Transverse colon (tissue), 4 donors: ENCODE measurements around the gene UBA5. TPM values are rescaled to one million over a fixed set of nuclear protein-coding genes. Genes with fewer than 3 reads are reported as not detected.

Experiments
- DNase-seq: peaks from one replicate; pipeline ENCODE4 v3.0.0-alpha.2; 2019
- H3K27ac ChIP-seq, 4 donors: fragments of 200-600 bp; sonication (generic); 2 replicates each; pipeline ENCODE4 v1.5.1; 2016 to 2018; ENCODE audit warnings: inconsistent platforms in 4 of 4
- H3K27me3 ChIP-seq: fragments of 200-600 bp; sonication (generic); 2 replicates; pipeline ENCODE4 v1.5.1; 2017; ENCODE audit warnings: inconsistent platforms
- H3K36me3 ChIP-seq, 4 donors: fragments of 200-600 bp; sonication (generic); 2 replicates each; pipeline ENCODE4 v1.5.1; 2017 to 2019; ENCODE audit warnings: inconsistent platforms in 4 of 4
- H3K4me1 ChIP-seq, 4 donors: fragments of 200-600 bp; sonication (generic); 2 replicates each; pipeline ENCODE4 v1.5.1; 2017 to 2020; ENCODE audit warnings: inconsistent platforms in 4 of 4
- H3K4me3 ChIP-seq, 4 donors: fragments of 200-600 bp; sonication (generic); 1 replicate in 1 of 4; 2 replicates in 3 of 4; pipeline versions ENCODE4 v1.5.1 to v1.6.1; 2017 to 2019; ENCODE audit warnings: inconsistent platforms in 4 of 4
- H3K9me3 ChIP-seq, 2 donors: fragments of 200-600 bp; sonication (generic); 2 replicates each; pipeline ENCODE4 v1.5.1; 2017 to 2019; ENCODE audit warnings: inconsistent platforms in 2 of 2
- CTCF ChIP-seq, 5 experiments: fragments of 200-600 bp in 3 of 5; fragments of 450-650 bp in 2 of 5; sonication (generic) in 3 of 5; IDR thresholded peaks; 1 replicate in 2 of 5; 2 replicates in 3 of 5; pipeline ENCODE4 v1.5.1; 2016 to 2017; ENCODE audit warnings: antibody characterized with exemption in 5 of 5, inconsistent platforms in 3 of 5, mild to moderate bottlenecking in 2 of 5, moderate library complexity in 1 of 5
- EP300 ChIP-seq: sonication (generic); formaldehyde crosslinking; IDR thresholded peaks from one replicate; pipeline ENCODE4 v1.6.1; 2017; ENCODE audit warnings: antibody characterized with exemption, low read depth
- POLR2A ChIP-seq: fragments of 450-650 bp; IDR thresholded peaks from one replicate; pipeline ENCODE4 v1.6.1; 2016; ENCODE audit warnings: antibody characterized with exemption, mild to moderate bottlenecking, moderate library complexity
- POLR2AphosphoS5 ChIP-seq, 3 donors: sonication (generic); formaldehyde crosslinking; IDR thresholded peaks; one replicate each; pipeline ENCODE4 v1.6.1; 2016; ENCODE audit warnings: antibody characterized with exemption in 3 of 3
- WGBS, 2 donors: methylation state at CpG; one replicate each; pipeline ENCODE4 v1.1.5; 2018; ENCODE audit warnings: low coverage in 1 of 2; 5-methylcytosine and 5-hydroxymethylcytosine counted together
- in situ Hi-C, 4 donors: fragments of 200-750 bp; cut with MboI; loops; one replicate each; pipeline versions ENCODE4 v1.15.0 to v1.15.1; 2017; ENCODE audit warnings: low sequenced_read_pairs in 3 of 4, low pct_ligation_motif_present in 1 of 4, low pct_unique_long_range_greater_than_20kb in 1 of 4
- intact Hi-C: fragments of 100-400 bp; cut with DNase I; formaldehyde crosslinking; loops from one replicate; pipeline ENCODE4 v1.15.1; 2023; ENCODE audit warnings: low total_unique reads
- total RNA-seq, 4 donors: library from RNA; depleted of rRNA; stranded (reverse); fragments of >200 nt; gene quantifications; one replicate each; pipeline ENCODE4 v1.1.0, GENCODE V29; 2016

UBA5 gene
- total RNA-seq, 4 donors from 2014 or later = 25.7 to 45.3 (median 33.4) TPM

GRCh38 chr3:132723024-132723950 lies 63.2 kb downstream of the UBA5 start:
- no peak for DNase-seq
- TF ChIP-seq POLR2AphosphoS5 (IDR thresholded peaks at IDR 0.05) (peak in 2 of 3 donors; percentile 52 to 55), POLR2A (peak; percentile 36), CTCF (IDR thresholded peaks at IDR 0.05) (peak in 1 of 5 experiments; percentile 34), EP300 (no peak)
- Histone ChIP-seq H3K36me3 (peaks cover 0 to 4% (median 0%) of the 10 kb centered on the region in 4 donors), H3K9me3 (no peaks in the 10 kb centered on the region), H3K27me3 (no peaks in the 10 kb centered on the region), H3K27ac (peak overlapping the region; percentile 85 to 91 (median 88)), H3K4me1 (peaks cover 5 to 39% (median 24%) of the 10 kb centered on the region in 4 donors), H3K4me3 (peak overlapping the region; percentile 19 to 66 (median 62))
- 13 to 39% methylated on average over 6 to 19 of the region's 19 CpGs for WGBS, 2 donors
- in situ Hi-C loops = no loop called here
- intact Hi-C loops = loop anchor here (10.0 kb wide), 1 partner anchor 692 kb away; no protein-coding TSS in a partner anchor

GRCh38 chr3:132726341-132726823 lies 66.3 kb downstream of the UBA5 start:
- Histone ChIP-seq H3K4me3 (no peak overlapping the region), H3K4me1 (peaks cover 0 to 8% (median 5%) of the 10 kb centered on the region in 4 donors), H3K36me3 (no peaks in the 10 kb centered on the region), H3K27me3 (no peaks in the 10 kb centered on the region), H3K9me3 (no peaks in the 10 kb centered on the region), H3K27ac (no peak overlapping the region)
- WGBS, 2 donors = 0 to 15% methylated on average over 1 to 2 of the region's 2 CpGs
- TF ChIP-seq POLR2A (no peak), CTCF (IDR thresholded peaks at IDR 0.05) (peak; percentile 71 to 89 (median 81))
- in situ Hi-C loops = loop anchor here (25.0 kb wide), 4 partner anchors 311 to 1211 kb away; partner anchors contain the start of gene TMEM108 (in 4 of the 4)
- DNase-seq = no peak
- intact Hi-C loops = loop anchor here (10.0 kb wide), 1 partner anchor 688 kb away; no protein-coding TSS in a partner anchor

Other genes with a start within 250 kb of the UBA5 start
- gene DNAJC13, start 242.8 kb upstream of the UBA5 start, total RNA-seq = 10 to 100 TPM; 44.9 to 68.1 (median 65.5) TPM
- 1 to 10 TPM in 1 of 4 donors, under 1 TPM in 1, not detected in 2; 0.95 to 1.4 TPM for gene ACKR4, start 63.1 kb upstream of the UBA5 start, total RNA-seq
- 10 to 100 TPM; 10.2 to 56.7 (median 20.9) TPM for gene ACAD11, start 520 bp upstream of the UBA5 start, total RNA-seq
- gene NPHP3, start 62.1 kb downstream of the UBA5 start, total RNA-seq = 10 to 100 TPM; 40.1 to 83.0 (median 64.7) TPM